ENCODE results near the gene BCAS4. TPM values are rescaled to one million over a fixed set of nuclear protein-coding genes. Genes with fewer than 3 reads are reported as not detected.
"Not testable (repeated sequence)": the region's sequence is repeated elsewhere in the genome, so short reads cannot be mapped to it uniquely, and the experiment has no call there.

Gene BCAS4
- total and polyA plus RNA-seq, 2 donors, result 4.8 to 9.2 TPM

DNA sequence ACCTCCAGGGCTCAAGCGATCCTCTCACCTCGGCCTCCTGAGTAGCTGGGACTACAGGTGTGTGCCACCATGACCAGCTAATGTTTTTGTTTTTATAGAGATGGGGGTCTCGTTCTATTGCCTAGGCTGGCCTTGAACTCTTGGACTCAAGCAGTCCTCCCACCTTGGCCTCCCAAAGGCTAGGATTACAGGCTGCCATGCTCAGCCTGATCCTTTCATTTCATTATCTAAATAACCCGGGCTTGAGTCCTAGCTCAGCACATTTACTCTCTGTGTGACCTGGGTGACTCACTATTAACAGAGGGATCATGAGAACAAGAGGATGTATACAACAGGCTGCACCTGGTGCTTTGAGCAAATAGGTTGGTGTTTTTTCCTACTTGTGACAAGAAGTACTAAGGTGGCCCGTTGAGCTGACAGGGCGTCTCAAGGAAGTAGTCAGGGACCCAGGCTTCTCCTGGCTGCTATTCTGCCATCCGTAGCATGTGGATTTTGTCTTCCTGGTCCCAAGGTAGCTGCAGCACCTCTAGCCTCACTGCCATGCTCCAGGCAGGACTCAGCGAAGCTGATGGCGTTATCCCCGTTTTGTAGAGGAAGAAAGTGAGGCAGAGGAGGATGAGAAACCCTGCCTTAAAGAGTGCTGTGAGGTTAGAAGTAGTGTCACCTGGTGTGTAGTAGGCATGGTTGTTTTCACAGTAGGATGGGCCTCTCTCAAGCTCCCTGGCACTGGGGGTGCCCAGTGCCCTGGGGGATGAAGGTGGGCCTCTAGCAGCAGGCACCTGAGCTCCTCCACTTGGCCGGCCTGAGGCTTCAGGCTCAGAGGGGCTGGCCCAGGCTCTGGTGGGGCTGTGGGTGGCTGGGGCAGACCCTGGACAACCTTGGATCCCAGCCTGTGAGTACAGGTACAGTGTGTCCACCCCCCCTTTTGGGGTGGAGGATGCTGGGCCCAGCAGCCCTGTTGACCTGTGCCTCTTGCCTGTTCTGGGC is 73.9 kb downstream of the BCAS4 start:
- no peaks in the 10 kb centered on the region for H3K4me1 ChIP-seq (ENCODE audit: insufficient read depth)
- 88% methylated on average over 11 of the region's 11 CpGs for WGBS
- H3K36me3 ChIP-seq (ENCODE audit: insufficient read depth), result no peaks in the 10 kb centered on the region
- no peak for DNase-seq (ENCODE audit: extremely low spot score)
- no peak overlapping the region for H3K27ac ChIP-seq (ENCODE audit: low read depth)
- no peak overlapping the region for H3K4me3 ChIP-seq (ENCODE audit: low read depth, low read length)

DNA sequence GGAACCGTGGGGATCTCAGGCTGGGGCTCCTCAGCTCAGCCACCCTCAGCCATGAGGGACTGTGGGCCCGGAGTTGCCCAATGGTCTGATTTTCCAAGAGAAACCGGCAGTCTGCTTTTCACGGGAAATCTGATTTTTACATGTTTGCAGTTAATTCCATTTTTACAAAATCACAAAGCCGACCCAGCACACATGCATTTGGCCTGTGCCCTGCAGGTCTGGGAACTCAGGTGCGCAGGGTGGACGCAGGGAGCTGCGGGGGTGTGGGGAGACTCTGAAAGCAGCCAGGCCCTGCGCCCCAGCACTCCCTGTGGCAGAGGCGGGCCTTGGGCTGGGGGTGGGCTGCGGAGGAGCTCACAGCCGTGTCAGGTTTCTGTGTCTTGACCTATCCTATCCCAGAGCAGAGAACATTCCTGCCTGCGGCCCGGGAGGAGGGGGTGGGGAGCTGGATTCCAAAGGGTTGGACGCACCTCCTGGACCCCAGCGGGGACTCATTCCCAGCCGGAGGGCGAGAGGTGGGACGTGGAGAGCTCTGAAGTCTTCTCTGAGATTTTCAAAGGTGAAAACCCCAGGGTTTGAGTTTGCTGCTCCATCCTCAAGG is 75.8 kb downstream of the BCAS4 start:
- 52% methylated on average over 19 of the region's 19 CpGs for WGBS
- Histone ChIP-seq H3K36me3 (ENCODE audit: insufficient read depth) (no peaks in the 10 kb centered on the region), H3K4me3 (ENCODE audit: low read depth, low read length) (no peak overlapping the region), H3K27ac (ENCODE audit: low read depth) (no peak overlapping the region), H3K4me1 (ENCODE audit: insufficient read depth) (no peaks in the 10 kb centered on the region)
- DNase-seq (ENCODE audit: extremely low spot score), result no peak

DNA sequence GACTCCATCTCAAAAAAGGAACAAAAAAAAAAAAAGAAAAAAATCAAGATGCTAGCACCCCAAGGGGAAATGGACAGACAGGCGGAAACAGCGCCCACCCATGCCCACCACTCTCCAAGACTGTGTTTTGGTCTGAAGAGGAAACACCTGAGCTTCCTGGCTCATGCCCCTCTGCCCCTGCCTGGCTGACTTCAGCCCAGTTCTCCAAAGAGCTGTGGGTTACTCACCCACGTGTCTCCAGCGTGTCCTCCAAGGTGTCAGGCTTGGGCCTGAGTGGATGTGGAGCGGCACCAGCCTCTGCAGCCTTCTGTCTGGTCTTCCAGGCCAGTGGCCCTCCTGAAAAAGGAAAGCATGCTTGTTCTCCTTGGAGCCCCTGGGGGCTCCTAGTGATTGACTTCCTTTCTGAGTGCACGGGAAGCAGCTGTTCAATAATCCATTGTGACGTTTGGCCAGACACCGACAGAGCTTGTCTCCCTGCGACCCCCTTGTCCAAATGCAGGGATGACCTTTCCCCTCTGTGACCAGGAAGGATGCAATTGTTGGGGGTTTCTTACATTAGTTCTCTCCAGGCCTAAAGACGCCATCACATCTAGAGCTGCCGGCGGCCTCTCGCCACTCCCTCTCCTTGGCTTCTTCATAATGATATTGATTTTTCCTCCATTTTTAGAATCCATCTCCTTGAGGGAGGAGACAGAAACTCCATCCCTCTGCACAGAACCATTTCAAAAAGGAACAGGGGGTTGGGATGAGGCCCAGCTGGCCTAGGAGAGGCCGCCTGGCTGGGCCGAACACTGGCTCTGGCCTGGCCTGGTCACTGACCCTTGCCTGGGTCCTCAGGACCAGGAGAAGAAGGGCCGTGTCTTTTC is 77.9 kb downstream of the BCAS4 start:
- H3K4me1 ChIP-seq (ENCODE audit: insufficient read depth), result no peaks in the 10 kb centered on the region
- H3K4me3 ChIP-seq (ENCODE audit: low read depth, low read length), result no peak overlapping the region
- H3K36me3 ChIP-seq (ENCODE audit: insufficient read depth), result no peaks in the 10 kb centered on the region
- WGBS, result 86% methylated on average over 16 of the region's 16 CpGs
- no peak for DNase-seq (ENCODE audit: extremely low spot score)
- no peak overlapping the region for H3K27ac ChIP-seq (ENCODE audit: low read depth)

- H3K36me3 ChIP-seq (ENCODE audit: insufficient read depth), result no peaks in the 10 kb centered on the region
- WGBS, result 88% methylated on average over 10 of the region's 10 CpGs
- H3K4me1 ChIP-seq (ENCODE audit: insufficient read depth), result no peaks in the 10 kb centered on the region
- no peak for DNase-seq (ENCODE audit: extremely low spot score)
- H3K4me3 ChIP-seq (ENCODE audit: low read depth, low read length), result no peak overlapping the region
- H3K27ac ChIP-seq (ENCODE audit: low read depth), result no peak overlapping the region
These were observed 78.7 kb downstream of the BCAS4 start for GRCh38 chr20:50873585-50873984.

GRCh38 chr20:50874111-50874757 is 79.4 kb downstream of the BCAS4 start:
- WGBS, result 94% methylated on average over 10 of the region's 10 CpGs
- no peak overlapping the region for H3K4me3 ChIP-seq (ENCODE audit: low read depth, low read length)
- H3K36me3 ChIP-seq (ENCODE audit: insufficient read depth), result no peaks in the 10 kb centered on the region
- no peak for DNase-seq (ENCODE audit: extremely low spot score)
- H3K4me1 ChIP-seq (ENCODE audit: insufficient read depth), result no peaks in the 10 kb centered on the region
- H3K27ac ChIP-seq (ENCODE audit: low read depth), result no peak overlapping the region

DNA sequence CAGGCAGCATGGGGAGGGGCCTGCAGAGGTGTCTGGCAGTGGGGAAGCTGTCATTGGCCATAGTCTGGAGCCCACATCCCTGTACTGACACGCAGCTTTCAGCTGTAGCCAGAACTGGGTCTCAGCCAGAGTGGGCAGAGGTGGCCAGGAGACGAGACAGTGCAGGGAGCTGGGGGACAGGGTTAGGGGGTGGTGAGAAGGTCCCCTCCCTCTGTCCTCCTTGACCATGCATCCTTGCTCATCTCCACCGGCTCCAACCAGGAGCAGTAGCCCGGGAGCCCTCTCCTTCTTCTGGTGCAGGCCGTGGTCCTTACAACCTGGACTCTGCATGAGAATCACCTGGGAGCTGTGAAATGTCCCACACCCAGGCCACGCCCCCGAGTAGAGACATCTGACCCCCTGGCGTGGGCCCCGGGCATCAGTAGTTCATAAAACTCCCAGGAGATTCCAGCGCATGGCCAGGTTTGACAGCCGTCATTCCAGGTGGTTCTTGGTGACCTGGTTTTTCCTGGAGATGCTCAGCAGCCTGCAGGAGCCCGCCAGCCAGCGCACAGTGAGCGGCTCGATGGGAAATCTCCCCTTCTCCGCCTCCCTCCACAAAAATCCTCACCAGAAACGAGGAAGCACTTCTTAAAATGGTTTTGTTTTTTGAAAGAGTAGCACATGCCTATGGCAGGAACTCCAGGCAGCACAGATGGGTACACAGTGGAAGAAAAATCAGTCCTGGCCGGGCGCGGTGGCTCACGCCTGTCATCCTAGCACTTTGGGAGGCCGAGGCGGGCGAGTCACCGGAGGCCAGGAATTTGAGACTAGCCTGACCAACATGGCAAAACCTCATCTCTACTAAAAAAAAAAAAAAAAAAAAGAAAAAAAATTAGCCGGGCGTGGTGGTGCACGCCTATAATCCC is 80.2 kb downstream of the BCAS4 start:
- Histone ChIP-seq H3K36me3 (ENCODE audit: insufficient read depth) (no peaks in the 10 kb centered on the region), H3K27ac (ENCODE audit: low read depth) (no peak overlapping the region), H3K4me3 (ENCODE audit: low read depth, low read length) (no peak overlapping the region), H3K4me1 (ENCODE audit: insufficient read depth) (no peaks in the 10 kb centered on the region)
- DNase-seq (ENCODE audit: extremely low spot score), result no peak
- WGBS, result 88% methylated on average over 28 of the region's 28 CpGs

GRCh38 chr20:50876063-50876685 is 81.3 kb downstream of the BCAS4 start:
- no peaks in the 10 kb centered on the region for H3K4me1 ChIP-seq (ENCODE audit: insufficient read depth)
- no peaks in the 10 kb centered on the region for H3K36me3 ChIP-seq (ENCODE audit: insufficient read depth)
- 96% methylated on average over 19 of the region's 19 CpGs for WGBS
- no peak for DNase-seq (ENCODE audit: extremely low spot score)
- H3K27ac ChIP-seq (ENCODE audit: low read depth), result no peak overlapping the region
- H3K4me3 ChIP-seq (ENCODE audit: low read depth, low read length), result no peak overlapping the region

DNA sequence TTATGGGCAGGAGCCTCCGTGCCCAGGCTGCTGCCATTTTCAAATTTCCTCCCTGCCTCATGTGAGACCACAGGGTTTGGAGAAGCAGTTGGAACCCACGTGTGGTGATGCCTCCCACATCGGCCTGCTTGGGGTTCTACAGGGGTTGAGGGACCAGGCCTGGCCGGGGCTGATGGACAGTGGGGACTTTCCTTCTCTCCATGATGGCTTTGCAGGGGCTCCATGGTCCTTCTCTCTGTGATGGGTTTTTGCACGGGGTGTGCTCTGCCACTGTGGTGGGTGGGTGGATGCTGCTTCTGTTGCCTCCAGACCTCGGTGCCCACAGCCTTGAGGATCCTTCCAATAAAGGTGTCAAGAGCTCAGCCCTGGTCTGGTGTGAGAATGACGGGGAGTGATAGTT is 82.0 kb downstream of the BCAS4 start:
- H3K27ac ChIP-seq (ENCODE audit: low read depth), result no peak overlapping the region
- WGBS, result 95% methylated on average over 7 of the region's 7 CpGs
- H3K4me3 ChIP-seq (ENCODE audit: low read depth, low read length), result no peak overlapping the region
- no peaks in the 10 kb centered on the region for H3K36me3 ChIP-seq (ENCODE audit: insufficient read depth)
- H3K4me1 ChIP-seq (ENCODE audit: insufficient read depth), result no peaks in the 10 kb centered on the region
- DNase-seq (ENCODE audit: extremely low spot score), result no peak

DNA sequence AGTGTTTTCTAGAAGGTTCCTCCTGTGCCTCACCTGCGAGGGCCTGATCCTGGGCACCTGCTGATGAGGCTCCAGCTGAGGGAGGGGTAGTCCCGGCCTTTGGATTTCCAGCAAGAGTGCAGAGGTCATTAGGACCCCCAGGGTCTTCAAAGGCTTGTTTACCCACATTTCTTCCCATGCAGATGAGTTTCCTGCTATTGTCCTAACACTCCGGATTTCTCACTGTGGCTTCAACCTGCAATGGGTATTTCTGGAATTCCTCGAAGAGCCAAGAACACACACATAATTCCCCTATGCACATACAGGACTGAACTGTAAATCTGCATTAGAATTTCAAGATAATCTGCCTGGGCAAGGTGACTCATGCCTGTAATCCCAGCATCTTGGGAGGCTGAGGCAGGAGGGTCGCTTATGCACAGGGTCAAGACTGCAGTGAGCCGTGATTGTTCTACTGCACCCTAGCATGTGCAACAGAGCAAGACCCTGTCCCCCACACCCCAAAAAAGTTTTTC is 82.4 kb downstream of the BCAS4 start:
- H3K4me1 ChIP-seq (ENCODE audit: insufficient read depth), result no peaks in the 10 kb centered on the region
- no peak overlapping the region for H3K27ac ChIP-seq (ENCODE audit: low read depth)
- no peaks in the 10 kb centered on the region for H3K36me3 ChIP-seq (ENCODE audit: insufficient read depth)
- no peak overlapping the region for H3K4me3 ChIP-seq (ENCODE audit: low read depth, low read length)
- no peak for DNase-seq (ENCODE audit: extremely low spot score)
- WGBS, result 74% methylated on average over 6 of the region's 6 CpGs

- Histone ChIP-seq H3K4me3 (ENCODE audit: low read depth, low read length) (no peak overlapping the region), H3K4me1 (ENCODE audit: insufficient read depth) (no peaks in the 10 kb centered on the region), H3K27ac (ENCODE audit: low read depth) (no peak overlapping the region), H3K36me3 (ENCODE audit: insufficient read depth) (no peaks in the 10 kb centered on the region)
- 84% methylated on average over 20 of the region's 20 CpGs for WGBS
- DNase-seq (ENCODE audit: extremely low spot score), result no peak
These were observed 85.0 kb downstream of the BCAS4 start for GRCh38 chr20:50879649-50880550.

- H3K27ac ChIP-seq (ENCODE audit: low read depth); H3K36me3 ChIP-seq (ENCODE audit: insufficient read depth); DNase-seq (ENCODE audit: extremely low spot score); H3K4me1 ChIP-seq (ENCODE audit: insufficient read depth); H3K4me3 ChIP-seq (ENCODE audit: low read depth, low read length): not testable (repeated sequence)
- 94% methylated on average over 5 of the region's 5 CpGs for WGBS
These were observed 87.0 kb downstream of the BCAS4 start for GRCh38 chr20:50881759-50882424.

Measured in urinary bladder (tissue), 4 donors.